ENCODE measurements around the gene NVL. TPM values are rescaled to one million over a fixed set of nuclear protein-coding genes. Genes with fewer than 3 reads are reported as not detected.
A peak's percentile ranks its signal among the peaks of the same experiment; 100 is the strongest.
"Not testable (repeated sequence)": the region's sequence is repeated elsewhere in the genome, so short reads cannot be mapped to it uniquely, and the experiment has no call there.

The NVL gene
- total and polyA plus RNA-seq, 4 donors = 12.8 to 41.5 (median 29.1) TPM

GRCh38 chr1:224325959-224326358 lies 4.0 kb downstream of the NVL start:
- ATAC-seq (ENCODE audit: insufficient read depth, low FRiP score) (no peak), DNase-seq (no peak)
- Histone ChIP-seq H3K36me3 (ENCODE audit: control insufficient read depth in 4 of 4, insufficient read depth in 4 of 4, low read length in 4 of 4) (peaks cover 0 to 5% (median 0%) of the 10 kb centered on the region in 4 donors), H3K4me3 (no peak overlapping the region), H3K4me1 (ENCODE audit: control insufficient read depth in 5 of 5, insufficient read depth in 5 of 5, low read length in 5 of 5) (peaks cover 0 to 15% (median 3%) of the 10 kb centered on the region in 5 donors), H3K9me3 (ENCODE audit: control insufficient read depth in 4 of 4, insufficient read depth in 3 of 4, low read length in 3 of 4) (no peaks in the 10 kb centered on the region), H3K27ac (ENCODE audit: low read depth in 1 of 2, low read length in 1 of 2) (no peak overlapping the region), H3K27me3 (ENCODE audit: control insufficient read depth in 3 of 3, insufficient read depth in 3 of 3, low read length in 2 of 3) (no peaks in the 10 kb centered on the region), H3K9ac (ENCODE audit: insufficient read depth in 1 of 2, low read length in 2 of 2) (no peak overlapping the region)
- 68 to 75% methylated on average over 1 of the region's 1 CpG for WGBS, 2 donors
- TF ChIP-seq CTCF (IDR thresholded peaks at IDR 0.05; ENCODE audit: control extremely low read depth, extremely low read depth) = no peak

GRCh38 chr1:224321706-224322105 lies 8.3 kb downstream of the NVL start:
- no peak for ATAC-seq (ENCODE audit: insufficient read depth, low FRiP score)
- no peaks in the 10 kb centered on the region for H3K4me1 ChIP-seq (ENCODE audit: control insufficient read depth in 5 of 5, insufficient read depth in 5 of 5, low read length in 5 of 5)
- no peak overlapping the region for H3K4me3 ChIP-seq
- WGBS, 2 donors = 96 to 100% methylated on average over 2 of the region's 2 CpGs
- peaks cover under 1 to 5% (median 4%) of the 10 kb centered on the region in 4 donors for H3K36me3 ChIP-seq (ENCODE audit: control insufficient read depth in 4 of 4, insufficient read depth in 4 of 4, low read length in 4 of 4)
- H3K9ac ChIP-seq (ENCODE audit: insufficient read depth in 1 of 2, low read length in 2 of 2) = no peak overlapping the region
- no peak for TF ChIP-seq CTCF (IDR thresholded peaks at IDR 0.05; ENCODE audit: control extremely low read depth, extremely low read depth)
- H3K9me3 ChIP-seq (ENCODE audit: control insufficient read depth in 4 of 4, insufficient read depth in 3 of 4, low read length in 3 of 4) = no peaks in the 10 kb centered on the region
- H3K27ac ChIP-seq (ENCODE audit: low read depth in 1 of 2, low read length in 1 of 2) = no peak overlapping the region
- no peak for DNase-seq
- no peaks in the 10 kb centered on the region for H3K27me3 ChIP-seq (ENCODE audit: control insufficient read depth in 3 of 3, insufficient read depth in 3 of 3, low read length in 2 of 3)

- H3K9me3 ChIP-seq (ENCODE audit: control insufficient read depth in 4 of 4, insufficient read depth in 3 of 4, low read length in 3 of 4) = no peaks in the 10 kb centered on the region
- H3K4me3 ChIP-seq = no peak overlapping the region
- H3K27ac ChIP-seq (ENCODE audit: low read depth in 1 of 2, low read length in 1 of 2) = no peak overlapping the region
- H3K36me3 ChIP-seq (ENCODE audit: control insufficient read depth in 4 of 4, insufficient read depth in 4 of 4, low read length in 4 of 4) = peaks cover 6 to 14% (median 11%) of the 10 kb centered on the region in 4 donors
- H3K27me3 ChIP-seq (ENCODE audit: control insufficient read depth in 3 of 3, insufficient read depth in 3 of 3, low read length in 2 of 3) = no peaks in the 10 kb centered on the region
- 76 to 91% methylated on average over 4 of the region's 4 CpGs for WGBS, 2 donors
- H3K9ac ChIP-seq (ENCODE audit: insufficient read depth in 1 of 2, low read length in 2 of 2) = no peak overlapping the region
- peak in 1 of 3 donors; percentile 6 for DNase-seq
- ATAC-seq (ENCODE audit: insufficient read depth, low FRiP score) = no peak
- H3K4me1 ChIP-seq (ENCODE audit: control insufficient read depth in 5 of 5, insufficient read depth in 5 of 5, low read length in 5 of 5) = no peaks in the 10 kb centered on the region
- no peak for TF ChIP-seq CTCF (IDR thresholded peaks at IDR 0.05; ENCODE audit: control extremely low read depth, extremely low read depth)
These were observed 12.5 kb downstream of the NVL start for GRCh38 chr1:224317383-224318045.

GRCh38 chr1:224312025-224312424 lies 17.9 kb downstream of the NVL start:
- Histone ChIP-seq H3K9ac (ENCODE audit: insufficient read depth in 1 of 2, low read length in 2 of 2) (no peak overlapping the region), H3K27ac (ENCODE audit: low read depth in 1 of 2, low read length in 1 of 2) (no peak overlapping the region), H3K4me1 (ENCODE audit: control insufficient read depth in 5 of 5, insufficient read depth in 5 of 5, low read length in 5 of 5) (no peaks in the 10 kb centered on the region), H3K4me3 (no peak overlapping the region), H3K36me3 (ENCODE audit: control insufficient read depth in 4 of 4, insufficient read depth in 4 of 4, low read length in 4 of 4) (peaks cover 14 to 27% (median 17%) of the 10 kb centered on the region in 4 donors), H3K27me3 (ENCODE audit: control insufficient read depth in 3 of 3, insufficient read depth in 3 of 3, low read length in 2 of 3) (no peaks in the 10 kb centered on the region), H3K9me3 (ENCODE audit: control insufficient read depth in 4 of 4, insufficient read depth in 3 of 4, low read length in 3 of 4) (no peaks in the 10 kb centered on the region)
- DNase-seq (no peak), ATAC-seq (ENCODE audit: insufficient read depth, low FRiP score) (no peak)
- 75 to 85% methylated on average over 2 of the region's 2 CpGs for WGBS, 2 donors
- TF ChIP-seq CTCF (IDR thresholded peaks at IDR 0.05; ENCODE audit: control extremely low read depth, extremely low read depth) = no peak

GRCh38 chr1:224311503-224311902 lies 18.5 kb downstream of the NVL start:
- DNase-seq; ATAC-seq (ENCODE audit: insufficient read depth, low FRiP score); H3K9ac ChIP-seq (ENCODE audit: insufficient read depth in 1 of 2, low read length in 2 of 2); H3K27ac ChIP-seq (ENCODE audit: low read depth in 1 of 2, low read length in 1 of 2); H3K4me3 ChIP-seq; H3K4me1 ChIP-seq (ENCODE audit: control insufficient read depth in 5 of 5, insufficient read depth in 5 of 5, low read length in 5 of 5); H3K9me3 ChIP-seq (ENCODE audit: control insufficient read depth in 4 of 4, insufficient read depth in 3 of 4, low read length in 3 of 4); H3K27me3 ChIP-seq (ENCODE audit: control insufficient read depth in 3 of 3, insufficient read depth in 3 of 3, low read length in 2 of 3): not testable (repeated sequence)
- H3K36me3 ChIP-seq (ENCODE audit: control insufficient read depth in 4 of 4, insufficient read depth in 4 of 4, low read length in 4 of 4) = peaks cover 13 to 27% (median 18%) of the 10 kb centered on the region in 4 donors
- 89 to 100% methylated on average over 1 of the region's 1 CpG for WGBS, 2 donors
